GM12875 (cell line): ENCODE data around the gene TLE1.

Experiments
- H3K4me3 ChIP-seq: one replicate; pipeline ENCODE4 v1.5.1; 2011; ENCODE audit warnings: low read depth, low read length, control low read depth
- TF ChIP-seq, protein P1 (sequence below): IDR thresholded peaks from 2 replicates; pipeline ENCODE4 v1.5.1; 2011; ENCODE audit warnings: low read depth, mild to moderate bottlenecking, control low read depth, inconsistent platforms, low read length, moderate library complexity, borderline replicate concordance; ENCODE audit not compliant: insufficient read depth

Gene TLE1

DNA sequence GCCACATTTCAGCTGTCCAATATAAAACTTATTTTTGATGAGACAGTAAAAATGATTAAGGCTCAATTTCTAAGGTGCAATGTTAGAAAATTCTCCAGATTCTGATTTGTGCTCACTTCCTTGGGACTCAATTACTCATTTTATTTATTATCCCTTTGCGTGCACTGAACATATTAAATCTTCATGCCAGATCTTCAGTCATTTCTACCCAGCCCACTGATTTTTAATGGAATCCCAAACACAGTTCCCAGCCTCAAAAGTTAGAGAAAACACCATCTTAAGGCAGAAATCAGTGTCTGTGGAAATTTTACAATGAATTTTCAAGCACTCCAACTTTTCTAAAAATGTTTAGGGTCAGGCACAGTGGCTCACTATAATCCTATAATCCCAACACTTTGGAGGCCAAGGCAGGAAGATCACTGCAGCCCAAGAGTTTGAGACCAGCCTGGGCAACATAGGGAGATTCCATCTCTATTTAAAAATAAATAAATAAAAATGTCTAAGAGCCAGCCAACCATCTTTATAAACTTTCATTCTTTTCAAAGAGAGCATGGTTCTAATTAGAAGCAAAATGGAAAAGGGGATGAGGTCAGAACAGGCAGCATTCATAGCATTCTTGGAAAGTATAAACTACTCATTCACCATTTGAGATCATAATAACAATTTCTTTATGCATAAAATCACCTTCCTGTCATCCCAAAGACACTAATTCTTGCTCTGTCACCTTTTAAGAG is 53.7 kb downstream of the TLE1 start:
- TF ChIP-seq, protein P1, sequence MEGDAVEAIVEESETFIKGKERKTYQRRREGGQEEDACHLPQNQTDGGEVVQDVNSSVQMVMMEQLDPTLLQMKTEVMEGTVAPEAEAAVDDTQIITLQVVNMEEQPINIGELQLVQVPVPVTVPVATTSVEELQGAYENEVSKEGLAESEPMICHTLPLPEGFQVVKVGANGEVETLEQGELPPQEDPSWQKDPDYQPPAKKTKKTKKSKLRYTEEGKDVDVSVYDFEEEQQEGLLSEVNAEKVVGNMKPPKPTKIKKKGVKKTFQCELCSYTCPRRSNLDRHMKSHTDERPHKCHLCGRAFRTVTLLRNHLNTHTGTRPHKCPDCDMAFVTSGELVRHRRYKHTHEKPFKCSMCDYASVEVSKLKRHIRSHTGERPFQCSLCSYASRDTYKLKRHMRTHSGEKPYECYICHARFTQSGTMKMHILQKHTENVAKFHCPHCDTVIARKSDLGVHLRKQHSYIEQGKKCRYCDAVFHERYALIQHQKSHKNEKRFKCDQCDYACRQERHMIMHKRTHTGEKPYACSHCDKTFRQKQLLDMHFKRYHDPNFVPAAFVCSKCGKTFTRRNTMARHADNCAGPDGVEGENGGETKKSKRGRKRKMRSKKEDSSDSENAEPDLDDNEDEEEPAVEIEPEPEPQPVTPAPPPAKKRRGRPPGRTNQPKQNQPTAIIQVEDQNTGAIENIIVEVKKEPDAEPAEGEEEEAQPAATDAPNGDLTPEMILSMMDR: no peak
- H3K4me3 ChIP-seq: no peak overlapping the region

DNA sequence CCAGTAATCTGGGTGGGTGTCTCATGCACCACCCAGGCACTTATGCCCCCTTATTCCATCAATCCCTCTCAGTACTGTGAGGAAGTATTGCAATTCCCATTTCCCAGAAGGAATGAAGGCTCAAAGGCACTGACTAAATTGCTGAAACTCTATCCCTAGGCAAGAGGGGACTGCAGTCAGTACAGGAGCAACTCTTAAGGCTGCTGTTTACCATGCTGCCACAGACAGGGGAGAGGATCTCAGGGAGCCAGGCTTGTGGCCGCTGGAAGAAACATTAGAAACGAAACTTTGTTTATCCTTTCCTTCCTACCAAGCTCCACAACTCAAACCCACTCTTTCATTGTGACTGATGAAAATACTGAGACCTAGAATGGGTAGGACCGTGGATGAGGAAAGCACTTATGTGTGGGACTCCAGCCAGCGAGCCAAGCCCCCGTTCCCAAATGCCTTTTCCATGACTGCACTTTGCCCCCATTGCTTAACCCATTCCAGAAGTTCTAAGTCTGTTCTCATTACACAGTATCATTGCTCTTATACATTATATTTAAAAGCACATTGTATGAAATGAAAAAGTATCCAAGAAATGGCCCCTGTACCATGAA is 54.3 kb downstream of the TLE1 start:
- H3K4me3 ChIP-seq: no peak overlapping the region

DNA sequence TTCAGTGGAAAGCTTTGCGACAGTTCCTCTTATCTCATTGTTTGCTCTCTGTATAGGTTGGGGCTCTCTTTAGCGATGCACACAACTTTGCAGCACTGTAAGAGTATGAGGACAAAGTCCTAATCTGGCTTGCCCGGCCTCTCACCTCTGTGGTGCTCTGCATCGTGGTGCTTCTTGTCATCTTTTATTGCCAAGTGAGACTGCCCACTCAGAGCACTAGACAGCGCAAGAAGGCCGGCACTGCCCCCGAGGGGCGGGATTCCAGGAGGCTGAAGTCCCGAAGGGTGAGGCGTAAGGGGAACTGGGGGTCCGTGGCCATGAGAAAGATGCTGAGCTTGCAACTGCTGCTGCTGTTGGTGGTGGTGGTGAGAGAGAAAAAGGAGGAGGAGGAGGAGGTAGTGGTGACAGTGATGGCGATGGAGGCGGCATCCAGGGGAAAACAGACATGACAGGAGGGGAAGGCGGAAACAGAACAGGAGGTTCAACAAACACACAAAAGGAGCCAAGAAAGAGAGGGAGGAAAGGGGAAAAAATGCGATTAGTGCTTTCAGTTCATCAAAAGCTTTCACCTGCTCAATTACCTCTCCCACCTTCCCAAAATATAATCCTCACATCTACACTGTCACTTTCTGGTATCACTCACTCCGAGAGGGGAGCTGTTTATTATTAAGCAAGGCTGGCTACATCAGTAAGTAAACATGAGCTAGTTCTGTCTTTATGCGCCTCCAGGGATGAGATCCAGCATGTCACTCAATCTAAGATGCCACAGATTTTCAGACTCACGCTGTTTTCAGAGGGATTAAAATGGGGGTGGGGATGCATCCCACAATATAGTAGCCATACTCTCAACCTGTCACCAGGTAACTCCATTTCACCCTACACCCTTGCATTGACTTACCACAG is 55.1 kb downstream of the TLE1 start:
- no peak overlapping the region for H3K4me3 ChIP-seq

More for the DNA sequence above, 54.3 kb downstream of the TLE1 start:
- TF ChIP-seq, protein P1: no peak

DNA sequence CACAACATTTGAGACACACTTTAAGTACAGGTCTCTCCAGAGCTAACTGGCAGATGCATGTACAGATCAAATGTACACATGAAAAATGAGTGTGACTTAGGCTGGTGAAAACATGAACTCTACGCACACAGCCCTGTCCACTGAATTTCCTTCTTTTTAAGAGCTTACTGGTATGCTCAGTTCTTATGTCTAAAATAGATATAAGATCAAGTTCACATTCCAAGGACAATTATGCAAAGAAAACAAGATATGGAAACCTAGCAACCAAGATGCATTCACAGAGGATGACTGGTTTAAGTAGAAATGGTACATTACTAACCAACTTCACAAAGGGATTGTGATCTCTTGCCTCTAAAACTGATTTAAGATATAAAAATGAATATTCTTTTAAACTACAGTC is 56.7 kb downstream of the TLE1 start:
- TF ChIP-seq, protein P1: no peak
- no peak overlapping the region for H3K4me3 ChIP-seq

More for the DNA sequence above, 55.1 kb downstream of the TLE1 start:
- TF ChIP-seq, protein P1: no peak

DNA sequence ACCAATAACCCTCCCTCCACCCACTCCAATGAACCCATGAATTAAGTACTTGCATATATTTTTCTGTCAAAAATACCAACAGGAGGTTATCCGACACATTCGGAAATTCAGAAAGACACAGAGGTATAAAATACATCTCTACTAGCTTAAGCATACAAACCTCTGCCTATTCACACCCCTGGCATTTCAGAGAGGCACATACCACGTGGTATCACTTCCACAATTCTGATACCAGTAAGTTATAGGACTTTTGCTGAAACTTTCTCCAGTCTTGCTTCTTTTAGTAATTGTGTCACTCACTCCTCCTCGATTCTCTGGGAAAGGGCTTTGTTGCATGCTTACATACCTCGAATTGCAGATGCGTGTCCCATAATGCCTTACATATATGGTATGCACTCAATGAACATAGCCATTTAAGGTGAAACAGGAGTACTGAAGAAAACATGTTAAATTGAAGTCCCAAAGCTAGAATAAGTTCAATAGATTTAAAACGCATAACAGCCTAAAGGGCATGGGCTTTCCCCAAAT is 58.1 kb downstream of the TLE1 start:
- H3K4me3 ChIP-seq: no peak overlapping the region
- TF ChIP-seq, protein P1: no peak

DNA sequence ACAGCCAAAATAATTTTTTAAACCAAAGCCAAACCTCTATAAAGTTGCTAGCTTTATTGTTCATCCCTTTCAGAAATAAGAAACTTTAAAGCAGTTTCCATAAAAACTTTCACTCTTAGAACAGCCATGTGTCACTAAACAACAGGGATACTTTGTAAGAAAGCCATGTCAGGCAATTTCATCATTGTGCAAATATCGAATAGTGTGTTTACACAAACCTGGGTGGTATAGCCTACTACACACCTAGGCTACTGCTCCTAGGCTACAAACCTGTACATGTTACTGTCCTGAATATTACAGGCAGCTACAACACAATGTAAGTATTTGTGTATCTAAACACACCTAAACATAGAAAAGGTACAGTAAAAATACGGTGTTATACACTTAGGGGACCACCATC is 59.9 kb downstream of the TLE1 start:
- TF ChIP-seq, protein P1: no peak
- no peak overlapping the region for H3K4me3 ChIP-seq
